NCI-H1930 (cell line): ENCODE measurements around the gene CRYZL1.
"Not testable (repeated sequence)": the region's sequence is repeated elsewhere in the genome, so short reads cannot be mapped to it uniquely, and the experiment has no call there.

ENCODE experiments used
- DNase-seq, 2 experiments: peaks; one replicate each; lab custom pipeline; 2025; lab: John Stamatoyannopoulos, UW

The CRYZL1 gene

DNA sequence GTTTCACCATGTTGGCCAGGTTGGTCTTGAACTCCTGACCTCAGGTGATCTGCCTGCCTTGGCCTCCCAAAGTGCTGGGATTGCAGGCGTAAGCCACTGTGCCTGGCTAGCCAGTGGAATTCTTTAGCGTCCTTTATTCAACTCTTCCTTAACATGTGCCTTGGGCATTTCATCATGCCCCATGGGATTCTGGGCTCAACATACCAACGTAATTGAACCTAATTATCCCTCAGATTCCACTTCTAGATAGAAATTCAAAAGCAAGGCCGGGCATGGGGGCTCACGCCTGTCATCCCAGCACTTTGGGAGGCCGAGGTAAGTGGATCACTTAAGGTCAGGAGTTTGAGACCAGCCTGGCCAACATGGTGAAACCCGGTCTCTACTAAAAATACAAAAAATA lies 15.4 kb downstream of the CRYZL1 start:
- not testable (repeated sequence) for DNase-seq

DNA sequence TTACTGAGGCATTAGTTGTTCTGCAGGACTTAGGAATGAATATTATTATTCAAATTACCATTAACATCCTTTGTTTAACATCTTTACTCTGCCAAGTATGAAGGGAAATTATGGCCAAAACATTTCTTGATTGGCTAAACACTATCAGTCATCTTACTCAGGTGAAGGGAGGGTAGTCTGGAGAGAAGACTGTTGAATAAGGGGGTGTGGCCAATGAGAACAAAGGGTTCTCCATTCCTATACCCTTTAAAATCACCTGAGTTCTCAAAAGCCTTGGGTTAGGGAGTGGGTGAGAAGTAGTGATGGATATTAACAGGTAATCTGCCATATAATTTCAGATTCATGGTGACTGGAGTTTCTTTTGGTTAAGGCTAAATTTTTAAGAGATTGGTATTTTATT lies 19.3 kb downstream of the CRYZL1 start:
- DNase-seq, result no peak

DNA sequence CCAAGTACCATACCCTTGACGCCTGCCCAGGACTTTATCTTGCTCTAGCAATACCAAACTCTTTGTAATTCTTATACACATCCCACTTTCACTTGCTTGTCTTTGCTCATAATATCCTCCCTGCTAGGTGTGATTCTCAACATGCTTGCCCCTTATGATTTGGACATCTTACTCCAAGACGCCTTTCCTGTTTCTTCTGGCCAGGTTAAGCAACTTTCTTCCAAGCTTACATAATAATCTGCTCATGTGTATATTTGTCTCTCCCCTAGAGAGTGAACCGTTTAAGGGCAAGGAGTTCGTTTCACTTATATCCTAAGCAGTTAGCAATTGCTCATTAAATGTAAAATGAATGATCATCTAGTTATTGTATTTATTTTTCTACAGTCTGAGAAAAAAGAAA lies 21.8 kb downstream of the CRYZL1 start:
- no peak for DNase-seq

GRCh38 chr21:33618407-33618806 lies 23.1 kb downstream of the CRYZL1 start:
- no peak for DNase-seq

GRCh38 chr21:33617565-33617964 lies 24.0 kb downstream of the CRYZL1 start:
- DNase-seq, result not testable (repeated sequence)

- no peak for DNase-seq
Measured at GRCh38 chr21:33611006-33611744, 30.4 kb downstream of the CRYZL1 start.

DNA sequence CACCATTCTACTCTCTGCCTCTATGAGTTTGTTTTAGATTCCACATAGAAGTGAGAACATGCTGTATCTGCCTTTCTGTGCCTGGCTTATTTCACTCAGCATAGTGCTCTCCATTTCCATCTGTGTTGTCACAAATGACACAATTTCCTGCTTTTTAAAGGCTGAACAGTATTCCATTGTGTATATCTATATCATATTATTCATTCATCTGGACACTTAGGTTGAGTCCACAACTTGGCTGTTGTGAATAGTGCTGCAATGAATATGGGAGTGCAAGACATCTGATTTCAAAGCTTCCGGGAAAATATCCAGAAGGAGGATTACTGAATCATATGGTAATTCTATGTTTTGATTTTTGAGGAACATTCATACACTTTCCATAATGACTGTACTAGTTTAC lies 33.0 kb downstream of the CRYZL1 start:
- DNase-seq, result no peak

DNA sequence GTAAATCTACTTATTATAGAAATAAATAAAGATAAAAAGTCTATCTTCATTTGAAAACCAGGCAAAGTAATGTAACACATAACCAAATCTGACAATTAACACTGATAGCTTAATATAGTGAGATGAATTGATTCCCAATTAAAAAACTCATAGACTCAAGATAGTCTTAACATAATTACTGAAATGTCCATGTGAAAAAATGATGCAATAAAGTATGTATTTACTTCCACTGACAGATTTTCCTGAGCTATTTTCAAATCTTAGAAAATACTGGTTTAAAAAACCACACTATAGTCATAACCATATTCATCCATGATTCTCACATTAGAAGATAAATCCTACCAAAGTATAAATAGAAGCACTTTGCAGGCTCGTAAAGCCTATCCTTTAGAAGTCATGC lies 43.5 kb downstream of the CRYZL1 start:
- DNase-seq, result no peak

- peak; percentile 73 to 85 for DNase-seq
Measured at GRCh38 chr21:33588485-33589335, 52.8 kb downstream of the CRYZL1 start, which contains the start of gene DONSON. DONSON (minus strand) TSS chr21:33588684; CDS start chr21:33588641, 43 bp downstream.

DNA sequence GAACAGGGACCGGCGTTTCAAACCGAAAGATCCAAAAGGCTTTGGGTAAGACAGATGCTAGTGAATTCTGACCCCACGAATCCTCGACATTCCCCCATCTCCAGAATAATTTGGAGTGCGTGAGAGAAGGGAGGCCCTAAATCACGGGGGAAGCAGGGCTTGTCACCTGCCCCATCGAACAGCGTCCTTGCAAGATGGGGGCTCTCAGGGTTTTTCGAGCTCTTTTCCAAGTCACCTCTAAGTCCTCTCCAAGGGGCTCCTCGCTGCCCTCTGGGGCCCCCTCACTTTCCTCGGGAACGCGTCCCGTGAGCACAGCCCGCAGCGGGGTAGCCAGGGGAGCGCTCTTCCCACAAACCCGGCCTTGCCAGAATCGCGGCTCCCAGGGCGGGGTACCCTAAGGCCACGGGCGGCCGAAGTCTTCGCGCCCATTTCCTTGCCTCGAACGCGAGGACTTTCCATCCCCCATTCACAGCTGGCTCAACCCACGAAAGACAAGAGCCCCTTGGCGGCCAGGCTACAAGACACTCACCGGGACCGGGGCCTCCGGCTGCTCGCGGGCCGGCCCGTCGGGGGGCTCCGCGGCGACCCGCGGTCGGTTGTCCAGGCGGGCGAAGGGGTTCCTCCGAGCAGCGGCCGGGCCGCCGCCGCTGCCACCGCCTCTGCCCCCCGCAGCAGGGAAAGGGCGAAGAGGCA lies 53.6 kb downstream of the CRYZL1 start:
- no peak for DNase-seq

DNA sequence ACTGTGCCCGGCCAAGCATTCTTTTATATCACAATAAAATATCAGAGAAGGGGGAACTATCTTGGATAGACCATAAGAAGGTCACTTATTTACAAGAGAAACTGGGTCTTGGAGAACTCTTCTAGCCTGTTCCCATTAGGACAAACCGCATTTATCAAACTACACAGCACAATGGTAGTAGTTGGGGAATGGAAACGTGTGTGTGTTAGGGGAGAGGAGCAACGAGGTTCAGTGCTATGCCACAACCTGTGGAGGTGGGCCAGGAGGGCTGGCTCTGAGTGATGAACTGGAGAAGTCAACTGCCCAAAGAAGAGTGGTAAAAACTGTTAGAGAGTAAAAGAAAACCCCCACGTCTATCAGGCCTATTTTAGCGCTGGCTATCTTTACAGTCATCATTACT lies 54.6 kb downstream of the CRYZL1 start:
- no peak for DNase-seq

GRCh38 chr21:33584455-33584854 lies 57.1 kb downstream of the CRYZL1 start:
- DNase-seq, result no peak

DNA sequence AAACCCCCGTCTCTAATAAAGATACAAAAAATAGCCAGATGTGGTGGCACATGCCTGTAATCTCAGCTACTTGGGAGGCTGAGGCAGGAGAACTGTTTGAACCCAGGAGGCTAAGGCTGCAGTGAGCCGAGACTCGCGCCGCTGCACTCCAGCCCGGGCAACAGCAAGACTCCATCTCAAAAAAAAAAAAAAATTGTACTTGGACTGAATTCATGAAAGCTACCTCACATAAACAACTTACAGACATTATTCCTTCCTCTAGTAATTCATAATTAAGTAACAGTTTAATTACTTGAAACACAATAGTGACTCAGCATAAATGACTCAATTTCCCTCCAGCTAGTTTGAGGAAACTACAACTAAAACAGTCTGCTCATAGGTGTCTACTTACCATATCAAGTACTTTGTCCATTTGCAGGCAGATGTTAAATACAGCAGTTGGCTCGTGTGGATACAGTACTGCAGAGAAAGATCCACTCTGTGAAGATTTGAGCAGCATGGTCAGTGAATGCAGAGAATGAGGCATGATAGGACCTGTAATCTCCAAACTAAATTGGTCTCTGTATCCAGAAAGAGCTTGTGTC lies 62.5 kb downstream of the CRYZL1 start:
- DNase-seq, result no peak

DNA sequence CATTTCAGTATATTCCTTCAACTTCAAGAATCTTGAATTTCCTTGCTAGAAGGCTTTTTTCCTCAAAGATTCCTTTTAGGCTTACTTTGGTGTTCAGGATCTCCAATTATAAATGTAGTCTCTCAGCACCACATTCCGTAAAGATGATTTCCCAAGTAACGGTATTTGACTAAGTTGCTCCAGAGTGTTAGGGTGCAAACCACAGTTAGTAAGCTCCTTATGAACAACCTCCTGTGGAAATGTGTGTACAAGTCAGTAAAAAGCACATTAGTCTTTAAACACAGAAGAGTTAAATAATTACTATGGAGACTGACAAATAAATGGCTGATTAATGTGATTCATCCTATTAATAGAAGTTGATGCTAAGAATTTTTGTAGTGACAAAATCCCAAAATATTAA lies 63.3 kb downstream of the CRYZL1 start:
- no peak for DNase-seq

- DNase-seq, result not testable (repeated sequence)
Measured at GRCh38 chr21:33576741-33577141, 64.8 kb downstream of the CRYZL1 start.

DNA sequence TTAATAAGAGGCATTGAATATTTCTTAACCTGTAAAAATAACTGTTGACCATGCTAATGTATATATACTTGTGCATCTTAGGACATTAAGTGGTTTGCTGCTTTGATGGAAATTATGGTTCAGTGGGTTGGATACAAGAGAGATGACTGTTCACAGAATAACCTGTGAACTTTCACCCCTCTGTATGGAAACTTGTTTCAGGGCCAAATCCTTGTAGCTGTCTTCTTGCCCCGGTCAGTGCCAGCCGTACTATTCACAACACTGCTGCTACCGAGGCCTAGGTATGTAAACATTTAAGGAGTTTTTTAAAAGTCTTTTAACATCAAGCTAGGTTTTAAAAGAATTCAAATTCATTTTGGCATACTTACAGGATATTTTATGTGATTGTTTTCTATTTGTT lies 69.2 kb downstream of the CRYZL1 start:
- DNase-seq, result no peak

GRCh38 chr21:33569991-33570390 lies 71.5 kb downstream of the CRYZL1 start:
- DNase-seq, result no peak

- no peak for DNase-seq
Measured at GRCh38 chr21:33568448-33568847, 73.1 kb downstream of the CRYZL1 start.

GRCh38 chr21:33567914-33568313 lies 73.6 kb downstream of the CRYZL1 start:
- DNase-seq, result no peak

DNA sequence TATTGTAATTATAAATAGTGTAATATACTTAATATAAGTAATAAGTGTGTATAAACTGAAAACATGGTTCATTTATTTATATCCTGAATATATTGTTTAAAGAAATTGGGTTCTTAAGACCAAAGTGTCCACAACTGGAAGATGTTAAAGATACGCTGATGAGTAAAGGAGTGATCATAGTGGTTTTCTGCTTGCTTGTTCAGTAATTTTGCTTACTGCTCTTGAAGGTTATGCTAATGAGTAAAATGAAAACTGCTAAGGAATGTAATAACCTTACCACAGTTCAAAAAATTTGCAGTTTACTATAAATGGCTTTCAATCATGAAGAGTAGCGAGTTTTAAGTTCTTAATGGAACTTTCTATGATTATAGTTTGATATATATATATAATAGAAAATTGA lies 75.0 kb downstream of the CRYZL1 start:
- DNase-seq, result no peak

GRCh38 chr21:33562389-33562788 lies 79.2 kb downstream of the CRYZL1 start:
- no peak for DNase-seq

DNA sequence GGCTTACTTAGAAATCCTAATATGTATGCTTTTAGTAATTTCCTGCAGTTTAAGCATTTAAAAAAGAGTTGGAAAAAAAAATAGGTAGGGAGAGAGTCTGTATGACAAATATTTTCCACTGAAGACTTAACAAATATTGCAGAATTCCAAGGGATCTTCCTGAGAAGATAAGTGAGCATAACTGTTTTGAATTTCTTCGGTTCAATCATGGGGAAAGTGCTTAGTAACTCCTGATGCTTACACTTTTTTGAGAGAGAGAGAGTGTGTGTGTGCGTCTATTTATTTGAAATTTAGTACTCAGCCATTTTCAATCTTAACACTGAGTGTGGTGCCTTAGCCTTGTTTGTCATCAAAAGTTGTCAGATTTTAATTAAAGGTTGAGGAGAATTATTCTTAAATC lies 80.2 kb downstream of the CRYZL1 start:
- DNase-seq, result no peak
